Upper lobe of left lung (tissue), 4 donors: ENCODE results near the gene LTBP2.

Experiments used
- CTCF ChIP-seq, 6 experiments: fragments of 450-650 bp in 4 of 6; fragments of 200-600 bp in 2 of 6; sonication (generic) in 2 of 6; IDR thresholded peaks; one replicate each; pipeline ENCODE4 v1.5.1; 2016 to 2019; ENCODE audit warnings: antibody characterized with exemption in 6 of 6
- POLR2AphosphoS5 ChIP-seq, 2 donors: sonication (generic); formaldehyde crosslinking; IDR thresholded peaks; one replicate each; pipeline ENCODE4 v1.5.1; 2017; ENCODE audit warnings: antibody characterized with exemption in 2 of 2

GRCh38 chr14:74545386-74545785 lies 66.7 kb downstream of the LTBP2 start:
- TF ChIP-seq CTCF (IDR thresholded peaks at IDR 0.05): no peak
- TF ChIP-seq POLR2AphosphoS5 (IDR thresholded peaks at IDR 0.05): no peak
